K562 (cell line): ENCODE results near the gene SHISA7. TPM values are rescaled to one million over a fixed set of nuclear protein-coding genes. Genes with fewer than 3 reads are reported as not detected.
A peak's percentile ranks its signal among the peaks of the same experiment; 100 is the strongest.

ENCODE experiments used
- ATF3 ChIP-seq, 2 experiments: fragments of 450-650 bp in 1 of 2; sonication (generic) in 1 of 2; formaldehyde crosslinking in 1 of 2; IDR thresholded peaks in 1 of 2; conservative IDR thresholded peaks in 1 of 2; 2 replicates each; pipeline versions ENCODE4 v1.6.1 to v1.8.1; 2016 to 2023; ENCODE audit warnings: mild to moderate bottlenecking in 2 of 2, moderate library complexity in 2 of 2, inconsistent platforms in 1 of 2, missing genetic modification reagents in 1 of 2
- CBFB ChIP-seq: sonication (generic); formaldehyde crosslinking; IDR thresholded peaks from 2 replicates; pipeline ENCODE4 v1.4.0; 2020; ENCODE audit warnings: mild to moderate bottlenecking, missing genetic modification reagents
- CBX1 ChIP-seq: sonication (generic); IDR thresholded peaks from 2 replicates; pipeline ENCODE4 v1.6.1; 2016; ENCODE audit warnings: antibody characterized with exemption, low read depth, mild to moderate bottlenecking
- FUS ChIP-seq: fragments of 200-400 bp; formaldehyde crosslinking; optimal IDR thresholded peaks from 2 replicates; pipeline ENCODE3; 2017; ENCODE audit warnings: low read depth, low read length
- KDM5B ChIP-seq: fragments of 200-600 bp; sonication (generic); IDR thresholded peaks from 2 replicates; pipeline ENCODE4 v1.6.1; 2012; ENCODE audit warnings: low read depth, mild to moderate bottlenecking, moderate library complexity, low read length, control low read depth, inconsistent platforms; ENCODE audit not compliant: insufficient replicate concordance
- MBD1 ChIP-seq: fragments of 250-450 bp; sonication (Bioruptor Pico); IDR thresholded peaks from 2 replicates; pipeline ENCODE4 v1.8.0; 2022; ENCODE audit warnings: inconsistent platforms
- MLX ChIP-seq, 2 experiments: fragments of 450-650 bp in 1 of 2; sonication (generic) in 1 of 2; formaldehyde crosslinking; conservative IDR thresholded peaks; 2 replicates each; pipeline versions ENCODE4 v1.4.0 to v1.8.1; 2020 to 2022; ENCODE audit warnings: mild to moderate bottlenecking in 1 of 2, missing genetic modification reagents in 1 of 2
- PBX2 ChIP-seq, 2 experiments: IDR thresholded peaks in 1 of 2; conservative IDR thresholded peaks in 1 of 2; 2 replicates each; pipeline ENCODE4 v1.6.1; 2016; ENCODE audit warnings: low read depth in 2 of 2, mild to moderate bottlenecking in 1 of 2, missing compliant biosample characterization in 1 of 2, missing genetic modification characterization in 1 of 2, moderate library complexity in 1 of 2
- PHF21A ChIP-seq: fragments of 450-650 bp; IDR thresholded peaks from 2 replicates; pipeline ENCODE4 v1.6.1; 2017; ENCODE audit warnings: low read depth, borderline replicate concordance
- TCFL5 ChIP-seq: fragments of 250-450 bp; sonication (Bioruptor Pico); conservative IDR thresholded peaks from 2 replicates; pipeline ENCODE4 v1.6.1; 2021; ENCODE audit warnings: mild to moderate bottlenecking, moderate library complexity, matching md5 sums
- XRCC3 ChIP-seq: fragments of 450-650 bp; IDR thresholded peaks from 2 replicates; pipeline ENCODE4 v1.6.1; 2017; ENCODE audit warnings: mild to moderate bottlenecking, moderate library complexity
- ZSCAN32 ChIP-seq: fragments of 450-650 bp; formaldehyde crosslinking; IDR thresholded peaks from 2 replicates; pipeline ENCODE4 v1.4.0; 2020; ENCODE audit warnings: mild to moderate bottlenecking, moderate library complexity
- ZZZ3 ChIP-seq: fragments of 450-650 bp; IDR thresholded peaks from 2 replicates; pipeline ENCODE4 v1.6.1; 2016; ENCODE audit warnings: antibody characterized with exemption, mild to moderate bottlenecking, moderate library complexity
- polyA plus RNA-seq, 8 experiments: library from polyadenylated mRNA; depleted of rRNA in 4 of 8; stranded (reverse) in 5 of 8; unstranded in 3 of 8; fragments of >200 nt; fragmentation: Nextera tagmentation in 2 of 8; fragmentation: Illumina TruSeq in 1 of 8; extraction: Ambion mirVana in 2 of 8; extraction: Trizol in 1 of 8; gene quantifications; 2 replicates each; pipeline versions ENCODE4 v1.2.1 to v1.2.3, GENCODE V29; 2011 to 2014; ENCODE audit warnings: inconsistent platforms in 1 of 8, missing spikeins in 1 of 8
- total RNA-seq, 7 experiments: library from RNA; depleted of rRNA in 6 of 7; stranded (reverse); fragments of >200 nt in 6 of 7; fragmentation: Illumina TruSeq in 2 of 7; extraction: Trizol in 2 of 7; gene quantifications; 2 replicates each; pipeline versions ENCODE4 v1.2.1 to v1.2.3, GENCODE V29; 2011 to 2021; ENCODE audit warnings: low replicate concordance in 1 of 7

Gene SHISA7
- total and polyA plus RNA-seq, 9 of the 15 experiments (the other 6 are each of a cell fraction or from before 2014, with no cell fraction given) = 0.01 to 0.40 (median 0.07) TPM

GRCh38 chr19:55434356-55434919, 8.7 kb downstream of the SHISA7 start (continued):
- TF ChIP-seq ATF3 (IDR thresholded peaks at IDR 0.05) (no peak), ATF3 (CRISPR knock-in tag; conservative IDR thresholded peaks at IDR 0.05) (no peak), XRCC3 (no peak), ZSCAN32 (CRISPR knock-in tag) (no peak), PBX2 (CRISPR knock-in tag; IDR thresholded peaks at IDR 0.05; ENCODE audit: low read depth) (no peak), PBX2 (tag; conservative IDR thresholded peaks at IDR 0.05; ENCODE audit: low read depth) (no peak), KDM5B (no peak), MBD1 (CRISPR knock-in tag) (no peak), MLX (CRISPR knock-in tag; conservative IDR thresholded peaks at IDR 0.05) (no peak), FUS (no peak), TCFL5 (no peak), ZZZ3 (no peak), CBX1 (peak; percentile 50; the same call in 1 of the 2 replicates), CBFB (CRISPR knock-in tag) (0 out of 2 replicates have a peak, but pooled peaks have one; percentile 60), PHF21A (no peak)
